Tibial nerve (tissue), 3 donors: ENCODE measurements around the gene PSMA6.

Source experiments
- POLR2A ChIP-seq, 2 donors: fragments of 450-650 bp; IDR thresholded peaks; one replicate each; pipeline ENCODE4 v1.6.1; 2017; ENCODE audit warnings: antibody characterized with exemption in 2 of 2, mild to moderate bottlenecking in 2 of 2, moderate library complexity in 2 of 2
- TF ChIP-seq, protein P1 (sequence below), 5 experiments: fragments of 200-600 bp in 3 of 5; fragments of 450-650 bp in 2 of 5; sonication (generic) in 3 of 5; IDR thresholded peaks; one replicate each; pipeline ENCODE4 v1.5.1; 2016 to 2019; ENCODE audit warnings: antibody characterized with exemption in 5 of 5, mild to moderate bottlenecking in 3 of 5, moderate library complexity in 2 of 5

GRCh38 chr14:35254736-35255135, 37.4 kb upstream of the PSMA6 start:
- TF ChIP-seq, protein P1, sequence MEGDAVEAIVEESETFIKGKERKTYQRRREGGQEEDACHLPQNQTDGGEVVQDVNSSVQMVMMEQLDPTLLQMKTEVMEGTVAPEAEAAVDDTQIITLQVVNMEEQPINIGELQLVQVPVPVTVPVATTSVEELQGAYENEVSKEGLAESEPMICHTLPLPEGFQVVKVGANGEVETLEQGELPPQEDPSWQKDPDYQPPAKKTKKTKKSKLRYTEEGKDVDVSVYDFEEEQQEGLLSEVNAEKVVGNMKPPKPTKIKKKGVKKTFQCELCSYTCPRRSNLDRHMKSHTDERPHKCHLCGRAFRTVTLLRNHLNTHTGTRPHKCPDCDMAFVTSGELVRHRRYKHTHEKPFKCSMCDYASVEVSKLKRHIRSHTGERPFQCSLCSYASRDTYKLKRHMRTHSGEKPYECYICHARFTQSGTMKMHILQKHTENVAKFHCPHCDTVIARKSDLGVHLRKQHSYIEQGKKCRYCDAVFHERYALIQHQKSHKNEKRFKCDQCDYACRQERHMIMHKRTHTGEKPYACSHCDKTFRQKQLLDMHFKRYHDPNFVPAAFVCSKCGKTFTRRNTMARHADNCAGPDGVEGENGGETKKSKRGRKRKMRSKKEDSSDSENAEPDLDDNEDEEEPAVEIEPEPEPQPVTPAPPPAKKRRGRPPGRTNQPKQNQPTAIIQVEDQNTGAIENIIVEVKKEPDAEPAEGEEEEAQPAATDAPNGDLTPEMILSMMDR (IDR thresholded peaks at IDR 0.05): no peak
- no peak for TF ChIP-seq POLR2A (IDR thresholded peaks at IDR 0.05)
